Endothelial cell (in vitro differentiated cells): ENCODE measurements around the gene MOV10. TPM values are rescaled to one million over a fixed set of nuclear protein-coding genes. Genes with fewer than 3 reads are reported as not detected.
"Not testable (repeated sequence)": the region's sequence is repeated elsewhere in the genome, so short reads cannot be mapped to it uniquely, and the experiment has no call there.

Experiments used
- DNase-seq: peaks from one replicate; pipeline ENCODE4 v3.0.0; 2021; ENCODE audit warnings: low spot score
- H3K27ac Mint-ChIP-seq: one replicate; pipeline ENCODE4 v1.8.0; 2021; ENCODE audit warnings: mixed read lengths, inconsistent platforms; ENCODE audit not compliant: unreplicated experiment
- H3K27me3 Mint-ChIP-seq: one replicate; pipeline ENCODE4 v1.8.0; 2021; ENCODE audit warnings: mild to moderate bottlenecking, moderate library complexity, mixed read lengths, inconsistent platforms; ENCODE audit not compliant: unreplicated experiment
- H3K36me3 Mint-ChIP-seq: one replicate; pipeline ENCODE4 v1.8.0; 2021; ENCODE audit warnings: mild to moderate bottlenecking, low read depth, mixed read lengths, inconsistent platforms; ENCODE audit not compliant: unreplicated experiment
- H3K4me1 Mint-ChIP-seq: one replicate; pipeline ENCODE4 v1.8.0; 2021; ENCODE audit warnings: mild to moderate bottlenecking, mixed read lengths, inconsistent platforms; ENCODE audit not compliant: unreplicated experiment
- H3K4me3 Mint-ChIP-seq: one replicate; pipeline ENCODE4 v1.8.0; 2021; ENCODE audit warnings: mild to moderate bottlenecking, mixed read lengths, inconsistent platforms; ENCODE audit not compliant: unreplicated experiment
- H3K9me3 Mint-ChIP-seq: one replicate; pipeline ENCODE4 v1.8.0; 2021; ENCODE audit warnings: mixed read lengths, inconsistent platforms; ENCODE audit not compliant: unreplicated experiment
- CTCF ChIP-seq: fragments of 200-600 bp; sonication (generic); IDR thresholded peaks from one replicate; pipeline ENCODE4 v1.5.0; 2021; ENCODE audit warnings: antibody characterized with exemption; ENCODE audit not compliant: unreplicated experiment
- total RNA-seq: library from RNA; stranded (reverse); fragmentation: NEBNext Ultra II Directional; extraction: Animal tissue kit (Norgen Biotek cat#: 25700); gene quantifications from one replicate; pipeline ENCODE4 v1.2.1, GENCODE V29; 2021; ENCODE audit not compliant: unreplicated experiment

MOV10 gene
- total RNA-seq, 1 donor from 2014 or later: 43.5 TPM

DNA sequence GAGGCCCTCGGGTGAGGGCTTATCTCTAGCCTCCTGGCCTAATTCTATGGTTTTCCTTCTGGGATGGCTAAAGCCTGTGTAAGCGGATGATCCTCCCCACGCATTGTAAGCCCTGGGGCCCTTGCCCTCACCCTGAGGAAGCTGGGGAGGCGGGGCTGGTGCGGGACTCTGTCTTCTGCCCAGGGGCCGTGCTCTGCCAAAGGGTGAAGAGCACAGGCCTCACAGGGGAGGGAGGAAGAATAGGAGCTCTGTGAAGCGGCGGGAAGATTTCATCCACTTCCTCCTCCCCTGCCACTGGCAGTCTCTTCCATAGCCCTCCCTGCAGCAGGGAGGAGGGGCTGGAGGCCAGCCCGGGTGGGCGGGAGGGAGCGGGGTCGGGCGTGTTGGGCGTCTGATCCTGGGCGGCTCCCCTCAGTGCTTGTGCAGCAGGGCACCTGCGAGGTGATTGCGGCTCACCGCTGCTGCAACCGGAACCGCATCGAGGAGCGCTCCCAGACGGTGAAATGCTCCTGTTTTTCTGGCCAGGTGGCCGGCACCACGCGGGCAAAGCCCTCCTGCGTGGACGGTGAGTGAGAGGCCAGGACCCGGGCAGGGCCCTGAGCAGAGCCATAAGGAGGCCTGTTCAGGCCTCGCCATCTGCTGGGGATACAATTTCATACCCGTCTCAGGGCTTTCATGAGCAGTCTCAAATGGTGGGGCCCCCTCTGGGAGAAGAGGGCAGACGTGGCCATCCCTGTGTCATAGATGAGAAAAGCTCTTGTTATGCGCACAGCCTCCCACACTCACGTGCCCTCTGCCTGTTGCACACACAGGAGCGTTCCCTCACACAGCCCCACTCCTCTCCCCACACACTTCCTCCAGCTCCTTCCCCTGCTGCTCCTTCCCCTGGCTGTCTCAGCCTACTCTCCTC, 48.4 kb downstream of the MOV10 start:
- Mint-ChIP-seq H3K9me3 (no peaks in the 10 kb centered on the region), H3K27ac (no peak overlapping the region), H3K36me3 (no peaks in the 10 kb centered on the region), H3K4me3 (peak overlapping the region; percentile 67), H3K27me3 (peaks cover 7% of the 10 kb centered on the region), H3K4me1 (peaks cover 7% of the 10 kb centered on the region)
- no peak for TF ChIP-seq CTCF
- DNase-seq: no peak

DNA sequence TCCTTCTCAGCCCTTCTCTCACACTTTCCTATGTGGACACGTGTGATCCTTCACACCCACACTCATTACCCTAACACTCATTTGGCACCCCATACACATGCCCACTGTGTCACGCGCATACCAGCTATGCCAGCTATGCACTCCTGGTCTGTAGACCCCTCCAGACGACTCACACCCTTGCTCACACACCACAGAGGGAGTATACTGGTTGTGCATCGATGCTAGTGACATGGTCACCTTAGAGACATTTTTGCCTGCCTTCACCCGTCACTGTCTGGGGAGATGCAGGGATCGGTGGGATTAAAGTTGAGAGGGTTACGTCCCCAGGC, 49.0 kb downstream of the MOV10 start:
- H3K9me3 Mint-ChIP-seq: no peaks in the 10 kb centered on the region
- H3K27me3 Mint-ChIP-seq: peaks cover 9% of the 10 kb centered on the region
- peaks cover 7% of the 10 kb centered on the region for H3K4me1 Mint-ChIP-seq
- DNase-seq: no peak
- no peak for TF ChIP-seq CTCF
- no peak overlapping the region for H3K27ac Mint-ChIP-seq
- H3K4me3 Mint-ChIP-seq: peak overlapping the region; percentile 53
- H3K36me3 Mint-ChIP-seq: no peaks in the 10 kb centered on the region

DNA sequence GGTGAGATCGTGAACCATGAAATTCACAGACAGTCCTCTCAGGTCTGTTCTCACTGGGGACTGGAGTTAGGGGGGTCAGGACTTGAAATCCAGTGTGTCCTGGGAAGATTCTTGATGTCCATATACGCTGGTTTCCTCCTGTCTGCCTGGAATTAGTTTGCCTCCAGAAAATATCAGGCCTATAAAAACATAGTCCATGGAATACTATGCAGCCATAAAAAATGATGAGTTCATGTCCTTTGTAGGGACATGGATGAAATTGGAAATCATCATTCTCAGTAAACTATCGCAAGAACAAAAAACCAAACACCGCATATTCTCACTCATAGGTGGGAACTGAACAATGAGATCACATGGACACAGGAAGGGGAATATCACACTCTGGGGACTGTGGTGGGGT, 49.8 kb downstream of the MOV10 start:
- H3K4me3 Mint-ChIP-seq, H3K27me3 Mint-ChIP-seq, DNase-seq, H3K9me3 Mint-ChIP-seq, H3K4me1 Mint-ChIP-seq, H3K36me3 Mint-ChIP-seq, H3K27ac Mint-ChIP-seq: not testable (repeated sequence)

GRCh38 chr1:112727716-112728115, 53.3 kb downstream of the MOV10 start:
- peaks cover 7% of the 10 kb centered on the region for H3K27me3 Mint-ChIP-seq
- H3K4me3 Mint-ChIP-seq: no peak overlapping the region
- H3K4me1 Mint-ChIP-seq: peaks cover 5% of the 10 kb centered on the region
- H3K27ac Mint-ChIP-seq: no peak overlapping the region
- TF ChIP-seq CTCF: no peak
- no peak for DNase-seq
- H3K9me3 Mint-ChIP-seq: no peaks in the 10 kb centered on the region
- no peaks in the 10 kb centered on the region for H3K36me3 Mint-ChIP-seq

- H3K4me3 Mint-ChIP-seq, H3K9me3 Mint-ChIP-seq, H3K27me3 Mint-ChIP-seq, H3K27ac Mint-ChIP-seq, DNase-seq, H3K36me3 Mint-ChIP-seq, H3K4me1 Mint-ChIP-seq: not testable (repeated sequence)
These were observed 54.0 kb downstream of the MOV10 start for GRCh38 chr1:112728306-112728971.

DNA sequence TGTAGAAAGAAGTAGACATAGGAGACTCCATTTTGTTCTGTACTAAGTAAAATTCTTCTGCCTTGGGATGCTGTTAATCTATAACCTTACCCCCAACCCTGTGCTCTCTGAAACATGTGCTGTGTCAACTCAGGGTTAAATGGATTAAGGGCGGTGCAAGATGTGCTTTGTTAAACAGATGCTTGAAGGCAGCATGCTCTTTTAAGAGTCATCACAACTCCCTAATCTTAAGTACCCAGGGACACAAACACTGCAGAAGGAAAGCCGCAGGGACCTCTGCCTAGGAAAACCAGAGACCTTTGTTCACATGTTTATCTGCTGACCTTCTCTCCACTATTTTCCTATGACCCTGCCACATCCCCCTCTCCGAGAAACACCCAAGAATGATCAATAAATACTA, 54.6 kb downstream of the MOV10 start:
- not testable (repeated sequence) for H3K4me1 Mint-ChIP-seq, DNase-seq, H3K9me3 Mint-ChIP-seq, H3K4me3 Mint-ChIP-seq, H3K27ac Mint-ChIP-seq, H3K36me3 Mint-ChIP-seq, H3K27me3 Mint-ChIP-seq
